GM11168 (cell line): ENCODE results near the gene RBX1.
"Not testable (repeated sequence)": the region's sequence is repeated elsewhere in the genome, so short reads cannot be mapped to it uniquely, and the experiment has no call there.

ENCODE experiments used
- in situ Hi-C: fragments of 300-500 bp; cut with MboI; formaldehyde crosslinking; loops from one replicate; pipeline ENCODE4 v1.12.0; 2022; ENCODE audit warnings: low sequenced_read_pairs; ENCODE audit not compliant: unreplicated experiment

The RBX1 gene

DNA sequence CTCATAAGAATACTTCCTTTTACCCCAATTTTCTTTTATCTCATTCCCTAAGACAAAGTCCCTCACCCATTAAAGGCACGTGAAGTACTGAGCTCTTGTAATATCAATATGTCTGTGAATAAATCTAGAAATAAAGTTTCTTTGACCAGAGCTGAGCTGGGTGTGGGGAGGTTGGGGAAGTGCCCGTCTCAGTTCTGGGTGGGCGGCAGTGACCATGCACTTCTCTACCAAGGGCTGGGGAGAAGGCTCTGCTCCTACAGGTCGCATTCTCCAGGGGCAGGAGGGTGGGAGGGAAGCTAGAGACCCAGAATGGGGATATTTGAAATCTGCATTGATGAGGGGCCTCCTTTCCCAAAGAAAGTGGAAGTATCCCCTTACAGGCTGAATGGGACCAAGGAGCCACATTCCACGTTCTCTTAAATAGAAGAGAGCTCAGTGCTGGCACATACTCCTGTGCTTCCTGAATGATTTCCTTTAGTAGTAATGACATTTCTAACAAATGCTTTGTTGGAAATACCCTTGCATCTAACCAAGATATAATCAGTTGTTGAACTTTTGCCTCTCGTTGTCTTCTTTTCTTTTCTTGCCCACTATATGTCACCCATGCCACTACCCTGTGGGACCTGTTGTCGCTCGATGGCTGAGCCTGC is 16.1 kb downstream of the RBX1 start:
- in situ Hi-C loops, result no loop called here

DNA sequence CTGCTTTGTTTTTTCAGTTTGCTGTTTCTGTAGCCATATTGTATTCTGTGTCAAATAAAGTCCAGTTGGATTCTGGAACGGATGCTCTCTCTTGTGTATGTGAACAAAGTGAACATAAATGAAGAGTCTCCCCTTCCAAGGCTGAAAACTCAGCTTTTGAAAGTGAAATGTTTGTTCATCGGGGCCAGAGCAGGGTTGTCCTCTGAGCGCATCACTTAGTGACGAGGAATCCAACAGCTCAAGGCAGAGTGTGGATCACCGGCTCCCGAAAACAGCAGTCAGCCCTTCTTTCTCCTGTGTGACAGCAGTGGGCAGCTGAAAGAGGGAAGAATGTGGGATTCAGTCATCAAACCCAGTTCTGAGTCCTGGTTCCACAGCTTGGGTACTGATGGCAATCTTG is 21.4 kb downstream of the RBX1 start:
- in situ Hi-C loops, result no loop called here

DNA sequence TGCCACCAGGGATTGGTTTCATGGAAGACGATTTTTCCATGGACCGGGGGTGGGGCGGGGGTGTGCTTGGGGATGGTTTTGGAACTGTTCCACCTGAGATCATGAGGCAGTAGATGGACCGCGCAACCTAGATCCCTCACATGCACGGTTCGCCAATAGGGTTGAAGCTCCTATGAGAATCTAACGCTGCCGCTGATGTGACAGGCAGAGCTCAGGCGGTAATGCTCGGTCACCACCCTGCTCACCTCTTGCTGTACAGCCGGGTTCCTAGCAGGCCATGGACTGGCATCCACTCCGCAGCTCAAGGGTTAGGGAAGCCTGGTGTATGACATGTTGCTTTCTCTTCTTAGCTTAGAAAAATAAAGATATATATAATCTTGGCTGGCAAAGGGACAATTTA is 22.0 kb downstream of the RBX1 start:
- in situ Hi-C loops, result no loop called here

DNA sequence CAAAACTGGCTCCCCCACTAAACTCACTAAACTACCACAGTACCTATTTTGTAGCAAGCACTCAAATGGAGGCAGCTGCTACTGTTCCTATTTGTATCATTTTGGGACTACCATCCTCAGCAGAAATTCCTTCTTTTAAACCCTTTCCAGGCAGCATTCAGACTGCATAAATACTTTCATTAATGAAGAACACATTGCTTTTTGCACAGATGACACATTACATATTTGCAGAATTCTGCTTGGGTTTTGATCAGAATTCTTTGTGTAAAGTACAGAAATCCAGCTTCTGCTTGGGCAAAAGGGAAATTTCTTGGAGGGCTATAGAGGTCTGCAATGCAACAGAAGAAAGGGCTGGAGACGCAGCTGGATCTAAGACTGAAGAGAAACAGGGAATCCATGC is 24.2 kb downstream of the RBX1 start:
- in situ Hi-C loops, result no loop called here

DNA sequence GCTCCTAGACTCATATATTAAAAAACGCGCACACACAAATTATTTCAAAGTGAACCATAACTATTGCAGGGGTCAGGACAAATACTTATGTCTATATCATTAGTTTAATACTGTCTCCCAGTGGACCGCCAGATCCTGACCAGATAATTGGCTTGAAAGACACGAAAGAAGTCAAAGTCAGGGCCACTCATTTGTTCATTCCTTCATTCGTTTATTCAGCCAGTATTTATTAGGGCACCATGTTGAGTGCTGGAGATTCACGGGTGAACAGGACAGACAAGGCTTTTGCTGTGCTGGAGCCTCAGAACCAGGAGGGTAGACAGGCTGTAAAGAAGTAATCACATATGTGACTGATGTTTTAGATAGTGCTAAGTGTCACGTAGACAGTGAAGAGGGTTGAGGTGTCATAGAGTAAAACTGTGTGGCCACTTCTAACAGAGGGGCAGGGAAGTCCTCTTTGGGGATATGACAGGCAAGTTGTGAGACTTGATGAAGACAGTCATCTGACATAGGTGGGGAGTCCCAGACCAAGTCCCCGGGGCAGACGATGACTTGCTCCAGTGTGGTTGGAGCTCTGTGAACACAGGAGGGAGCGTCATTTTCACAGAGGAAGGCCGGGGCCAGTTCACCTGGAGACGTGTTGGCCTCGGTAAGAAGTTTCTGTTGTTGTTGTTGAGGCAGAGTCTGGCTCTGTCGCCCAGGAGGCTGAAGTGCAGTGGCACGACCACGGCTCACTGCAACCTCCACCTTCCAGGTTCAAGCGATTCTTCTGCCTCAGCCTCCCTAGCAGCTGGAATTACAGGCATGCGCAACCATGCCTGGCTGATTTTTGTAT is 25.9 kb downstream of the RBX1 start:
- in situ Hi-C loops, result no loop called here

DNA sequence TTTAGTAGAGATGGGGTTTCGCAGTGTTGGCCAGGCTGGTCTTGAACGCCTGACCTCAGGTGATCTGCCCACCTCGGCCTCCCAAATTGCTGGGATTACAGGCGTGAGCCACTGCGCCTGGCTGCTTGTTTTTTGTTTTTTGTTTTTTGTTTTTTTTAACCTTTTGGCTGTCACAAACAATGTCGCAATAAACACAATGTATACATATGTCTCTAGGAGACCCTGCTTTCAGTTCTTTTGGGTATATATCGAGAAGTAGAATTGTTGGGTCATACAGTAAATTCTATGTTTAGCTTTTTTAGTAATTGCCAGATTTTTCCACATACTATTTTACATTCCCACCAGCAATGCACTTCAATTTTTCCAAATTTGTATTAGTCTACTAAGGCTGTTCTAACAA is 28.0 kb downstream of the RBX1 start:
- in situ Hi-C loops, result no loop called here

DNA sequence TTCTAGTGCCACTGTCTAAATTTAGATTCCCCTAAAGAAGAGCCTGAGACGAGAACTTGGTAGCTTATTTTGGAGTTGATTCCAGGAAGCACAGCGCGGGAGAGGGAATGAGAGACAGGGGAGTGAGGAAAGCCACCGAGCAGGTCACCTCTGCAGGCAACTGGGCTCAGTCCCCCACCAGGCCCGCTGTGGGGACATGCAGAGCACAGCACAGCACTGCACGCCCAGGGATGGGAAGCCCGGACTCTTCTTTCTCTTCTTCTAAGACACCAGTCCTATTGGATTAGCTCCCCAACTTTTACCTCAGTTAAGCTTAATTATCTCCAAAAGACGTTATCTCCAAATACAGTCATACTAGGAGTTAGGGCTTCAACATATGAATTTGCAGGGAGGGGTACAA is 28.7 kb downstream of the RBX1 start:
- in situ Hi-C loops, result no loop called here

DNA sequence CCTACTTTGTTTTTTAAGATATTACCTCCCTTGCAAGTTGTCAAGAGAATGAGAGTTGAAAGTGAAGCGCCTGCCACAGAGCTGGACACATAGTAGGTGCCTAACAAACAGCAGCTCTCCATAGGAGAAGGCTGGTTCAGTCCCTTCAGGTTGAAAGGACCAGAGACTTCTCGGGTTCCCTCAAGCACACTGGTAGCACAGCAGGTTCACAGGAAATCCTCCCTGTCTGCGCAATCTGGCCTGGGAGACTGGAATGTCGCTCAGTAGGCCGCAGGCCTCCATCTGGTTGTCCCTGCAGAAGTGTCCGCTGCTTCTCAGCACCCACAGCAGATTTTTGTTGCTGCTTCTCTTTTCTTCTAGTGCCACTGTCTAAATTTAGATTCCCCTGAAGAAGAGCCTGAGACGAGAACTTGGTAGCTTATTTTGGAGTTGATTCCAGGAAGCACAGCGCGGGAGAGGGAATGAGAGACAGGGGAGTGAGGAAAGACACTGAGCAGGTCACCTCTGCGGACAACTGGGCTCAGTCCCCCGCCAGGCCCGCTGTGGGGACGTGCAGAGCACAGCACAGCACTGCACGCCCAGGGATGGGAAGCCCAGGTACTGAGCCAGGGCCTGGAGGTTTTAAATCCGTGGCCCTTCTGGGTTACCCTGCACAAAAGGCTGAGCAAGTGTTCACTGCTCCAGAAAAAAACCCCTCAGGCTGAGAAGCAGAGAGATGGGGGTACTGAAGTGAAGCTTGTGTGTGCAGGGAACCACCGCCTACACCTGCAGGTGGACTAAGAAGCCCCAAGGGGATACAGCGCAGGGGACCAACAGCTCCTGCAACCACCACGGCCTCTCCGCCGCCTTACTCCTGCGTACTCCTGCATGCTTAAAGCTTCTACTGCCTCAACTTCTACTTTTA is 31.6 kb downstream of the RBX1 start:
- in situ Hi-C loops, result no loop called here

DNA sequence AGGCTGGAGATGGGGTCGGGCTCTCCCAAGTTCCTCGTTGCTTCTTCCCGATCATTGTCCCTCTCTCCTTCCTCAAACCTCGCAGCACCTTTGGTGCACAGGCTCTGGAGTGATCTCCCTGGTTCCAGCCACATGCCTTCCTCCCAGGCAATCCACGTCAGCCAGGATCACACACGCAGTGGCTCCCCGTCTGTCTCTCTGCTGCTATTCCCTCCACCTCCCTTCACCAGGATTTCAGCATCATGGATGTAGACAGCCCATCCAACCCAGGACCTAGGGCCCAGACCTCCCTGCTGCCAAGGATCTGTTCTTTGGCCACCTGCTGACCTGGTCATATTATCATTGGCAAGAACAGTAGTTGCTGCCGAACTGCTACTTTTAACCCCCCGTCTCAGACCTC is 40.1 kb downstream of the RBX1 start:
- in situ Hi-C loops, result no loop called here

DNA sequence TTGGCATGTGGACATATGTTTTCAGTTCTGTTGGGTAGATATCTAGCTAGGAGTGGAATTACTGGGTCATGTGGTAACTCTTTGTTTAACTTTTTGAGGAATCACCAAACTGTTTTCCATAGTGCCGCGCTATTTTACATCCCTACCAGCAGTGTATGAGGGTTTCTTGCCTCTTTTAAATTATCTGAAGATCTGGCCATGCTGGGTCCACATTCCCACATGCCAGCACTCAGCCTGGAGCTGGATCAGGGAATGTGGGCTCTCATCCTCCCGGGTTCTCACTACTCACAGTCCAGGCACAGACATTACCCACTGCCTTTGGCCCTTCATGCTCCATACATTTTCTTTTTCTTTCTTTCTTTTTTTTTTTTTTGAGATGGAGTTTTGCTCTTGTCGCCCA is 44.6 kb downstream of the RBX1 start:
- in situ Hi-C loops, result no loop called here

DNA sequence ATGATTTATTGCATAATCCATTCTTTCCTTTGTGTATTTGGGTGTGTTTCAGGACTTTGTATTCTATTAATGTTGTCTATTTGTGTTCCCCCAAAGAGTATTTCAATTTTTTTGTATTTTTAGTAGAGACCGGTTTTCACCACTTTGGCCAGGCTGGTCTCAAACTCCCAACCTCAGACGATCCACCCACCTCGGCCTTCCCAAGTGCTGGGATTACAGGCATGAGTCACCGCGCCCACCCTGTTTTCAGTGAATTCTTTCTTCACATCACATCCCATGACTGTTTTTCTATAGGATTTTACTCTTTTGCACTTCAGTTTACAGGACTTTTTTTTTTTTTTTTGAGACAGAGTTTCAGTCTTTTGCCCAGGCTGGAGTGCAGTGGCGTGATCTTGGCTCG is 46.3 kb downstream of the RBX1 start:
- in situ Hi-C loops, result no loop called here

DNA sequence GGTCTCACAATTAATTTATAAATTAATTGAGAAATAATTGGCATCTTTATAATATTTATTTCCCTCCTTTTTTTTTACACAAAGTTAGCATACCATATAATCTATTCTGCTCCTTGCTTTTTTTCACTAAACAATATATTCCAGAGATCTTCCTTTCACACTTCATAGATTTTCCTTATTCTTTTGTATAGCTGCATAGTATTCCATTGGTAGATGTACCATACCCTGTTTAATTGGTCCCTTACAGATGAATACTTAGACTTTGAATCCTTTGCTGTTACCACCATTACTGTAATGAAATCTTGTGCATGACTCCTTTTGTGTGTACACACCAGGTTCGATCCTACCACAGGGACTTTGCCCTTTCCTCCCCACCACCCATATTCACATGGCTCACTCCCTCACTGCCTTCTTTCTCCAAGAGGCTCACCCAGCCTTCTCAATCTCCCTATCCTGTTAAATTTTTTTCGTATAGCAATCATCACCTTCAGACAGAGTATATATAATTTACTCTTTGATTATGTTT is 48.9 kb downstream of the RBX1 start:
- in situ Hi-C loops, result no loop called here

DNA sequence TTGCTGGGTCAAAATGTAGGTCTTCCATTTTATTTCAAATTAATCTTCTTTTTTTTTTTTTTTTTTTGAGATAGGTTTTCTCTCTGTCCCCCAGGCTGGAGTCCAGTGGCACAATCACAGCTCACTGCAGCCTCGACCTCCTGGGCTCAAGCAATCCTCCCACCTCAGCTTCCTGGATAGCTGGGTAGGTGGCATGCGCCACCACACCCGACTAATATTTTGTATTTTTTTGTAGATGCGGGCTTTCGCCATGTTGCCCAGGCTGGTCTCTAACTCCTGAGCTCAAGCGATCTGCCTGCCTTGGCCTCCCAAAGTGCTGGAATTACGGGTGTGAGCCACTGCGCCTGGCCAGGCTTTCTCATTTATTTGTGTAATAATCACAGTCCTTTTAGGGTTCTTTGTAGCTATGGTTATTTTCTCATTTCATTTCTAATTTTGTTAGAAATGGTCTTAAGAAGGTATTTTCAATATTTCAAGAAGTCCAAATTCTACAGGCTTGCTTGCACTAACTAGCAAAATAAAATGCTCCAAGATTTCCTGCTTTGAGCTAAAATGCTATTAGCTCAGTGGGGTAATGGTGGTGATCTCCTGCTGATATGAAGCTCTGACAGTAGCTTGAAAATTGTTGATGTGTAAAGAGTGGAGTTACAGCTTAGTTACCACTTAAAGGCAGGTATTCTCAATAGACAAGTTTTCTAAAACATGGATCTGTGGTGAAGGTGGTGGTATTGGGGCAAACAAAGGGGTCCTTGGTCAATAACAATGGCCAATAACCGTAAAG is 50.0 kb downstream of the RBX1 start:
- in situ Hi-C loops, result no loop called here

DNA sequence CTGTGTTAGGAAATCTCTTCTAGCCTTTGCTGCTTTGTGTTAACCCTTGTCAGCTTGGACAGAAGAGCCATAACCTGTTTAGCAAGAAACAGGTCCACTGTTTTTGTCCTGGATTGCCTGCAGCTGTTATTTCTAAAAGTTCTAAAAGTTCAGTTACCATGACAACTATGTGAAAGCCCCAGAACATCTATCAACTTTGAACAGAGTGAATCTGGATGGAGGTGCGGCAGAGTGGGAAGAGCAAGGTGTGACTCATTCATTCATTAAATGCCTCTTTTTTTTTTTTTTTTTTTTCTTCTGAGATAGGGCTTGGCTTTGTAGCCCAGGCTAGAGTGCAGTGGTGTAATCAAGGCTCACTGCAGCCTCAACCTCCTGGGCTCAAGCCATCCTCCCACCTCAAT is 50.5 kb downstream of the RBX1 start:
- in situ Hi-C loops, result no loop called here

DNA sequence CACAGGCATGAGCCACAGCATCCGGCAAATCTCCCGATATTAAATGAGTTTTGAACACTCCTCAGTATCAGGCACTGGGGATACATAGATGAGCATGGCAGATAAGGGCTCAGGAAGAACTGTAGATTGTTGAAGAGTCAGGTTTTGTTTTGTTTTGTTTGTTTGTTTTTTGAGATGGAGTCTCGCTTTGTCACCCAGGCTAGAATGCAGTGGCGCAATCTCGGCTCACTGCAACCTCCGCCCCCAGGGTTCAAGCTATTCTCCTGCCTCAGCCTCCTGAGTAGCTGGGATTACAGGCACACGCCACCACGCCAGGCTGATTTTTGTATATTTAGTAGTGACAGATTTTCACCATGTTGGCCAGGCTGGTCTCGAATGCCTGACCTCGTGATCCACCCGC is 51.2 kb downstream of the RBX1 start:
- in situ Hi-C loops, result not testable (repeated sequence)

DNA sequence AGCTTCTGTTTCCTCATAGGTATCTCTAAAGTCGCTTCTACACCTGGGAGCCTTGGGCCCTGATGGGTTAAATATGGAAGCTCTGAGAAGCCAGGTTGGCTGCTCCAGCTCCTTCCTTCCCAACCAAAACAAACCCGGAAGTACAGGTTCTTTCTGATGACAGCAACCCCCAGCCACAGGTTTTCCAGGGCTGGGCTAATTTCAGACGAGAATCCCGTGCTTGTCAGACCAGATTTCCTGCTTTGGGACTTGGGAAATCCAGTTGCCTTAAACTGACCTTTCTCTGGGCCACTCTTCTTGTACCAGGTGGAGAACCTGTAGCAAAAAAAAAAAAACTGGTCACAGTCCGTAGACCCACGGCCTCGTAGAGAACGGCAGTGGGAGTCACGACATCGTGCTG is 51.9 kb downstream of the RBX1 start:
- in situ Hi-C loops, result no loop called here

DNA sequence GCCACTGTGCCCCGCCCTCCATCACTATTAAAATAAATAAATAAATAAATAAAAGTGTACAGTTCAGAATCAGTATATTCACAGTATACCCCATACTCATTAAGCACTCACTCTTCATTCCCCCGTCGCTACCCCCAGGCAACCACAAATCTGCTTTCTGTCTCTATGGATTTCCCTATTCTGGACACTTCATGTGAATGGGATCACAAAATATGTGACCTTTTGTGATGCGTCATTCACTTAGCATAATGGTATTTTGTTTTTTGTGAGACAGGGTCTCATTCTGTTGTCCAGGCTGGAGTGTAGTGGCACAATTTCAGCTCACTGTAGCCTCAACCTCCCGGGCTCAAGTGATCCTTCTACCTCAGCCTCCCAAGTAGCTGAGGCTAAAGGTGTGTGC is 52.8 kb downstream of the RBX1 start:
- in situ Hi-C loops, result no loop called here

DNA sequence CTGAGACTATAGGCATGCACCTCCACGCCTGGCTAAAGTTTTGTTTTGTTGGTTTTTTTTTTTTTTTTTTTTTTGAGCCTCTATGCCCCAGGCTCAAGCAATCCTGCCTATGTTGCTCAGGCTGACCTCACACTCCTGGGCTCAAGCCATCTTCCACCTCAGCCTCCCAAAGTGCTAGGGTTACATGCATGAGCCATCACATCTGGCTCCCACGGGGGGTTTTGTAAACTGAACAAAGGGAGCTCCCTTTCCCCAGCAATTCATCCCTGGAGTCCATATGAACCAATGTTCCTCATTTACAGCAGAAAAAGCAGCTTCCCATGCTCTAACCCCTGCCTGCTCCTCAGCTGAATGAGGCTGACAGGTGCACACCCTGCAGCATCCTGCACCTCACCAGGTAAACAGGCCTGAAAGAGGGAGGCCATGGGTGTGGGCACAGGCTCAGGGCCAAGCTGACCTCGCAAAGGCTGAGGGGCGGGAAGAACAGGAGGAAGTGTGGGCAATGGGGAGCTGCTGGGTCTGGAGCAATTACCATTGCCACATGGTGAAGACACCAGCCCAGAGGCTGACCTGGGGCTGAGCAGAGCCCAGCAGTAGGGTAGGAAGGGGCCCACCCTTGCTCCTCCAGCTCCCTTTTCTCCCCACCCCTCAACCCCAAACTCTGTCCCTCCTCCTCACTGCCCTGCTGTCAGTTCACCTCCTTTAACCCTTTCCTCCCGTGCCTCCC is 58.2 kb downstream of the RBX1 start:
- in situ Hi-C loops, result no loop called here

DNA sequence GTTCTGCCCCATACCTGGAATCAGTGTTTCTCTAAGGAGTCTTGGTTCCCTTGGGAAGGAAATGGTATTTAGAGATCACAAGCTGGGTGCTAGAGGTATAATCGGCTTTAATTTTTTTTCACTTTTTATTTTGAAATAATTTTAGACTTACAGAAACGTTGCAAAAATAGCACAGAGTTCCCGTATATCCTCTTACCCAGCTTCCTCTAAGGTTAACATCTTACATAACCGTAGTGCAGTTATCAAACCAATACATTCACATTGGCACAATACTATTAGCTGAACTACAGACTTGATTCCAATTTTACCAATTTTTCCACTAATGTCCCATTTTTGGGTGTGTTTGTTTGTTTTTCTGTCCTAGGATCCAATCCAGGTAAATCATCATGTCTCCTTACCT is 63.8 kb downstream of the RBX1 start:
- in situ Hi-C loops, result no loop called here
